Kidney epithelial cell (primary cell): Measurements from ENCODE around the gene MDN1. TPM values are rescaled to one million over a fixed set of nuclear protein-coding genes. Genes with fewer than 3 reads are reported as not detected.

Experiments used
- DNase-seq: peaks from one replicate; pipeline ENCODE4 v3.0.0-alpha.2; 2010; ENCODE audit warnings: low read depth
- H3K27me3 ChIP-seq: 2 replicates; pipeline ENCODE4 v1.6.0; 2011; ENCODE audit warnings: low read length; ENCODE audit not compliant: control insufficient read depth, insufficient read depth
- H3K36me3 ChIP-seq: 2 replicates; pipeline ENCODE4 v1.5.1; 2011; ENCODE audit warnings: low read length; ENCODE audit not compliant: control insufficient read depth, insufficient read depth
- H3K4me3 ChIP-seq: 2 replicates; pipeline ENCODE4 v1.5.1; 2011; ENCODE audit warnings: low read depth, mild to moderate bottlenecking, control low read depth, low read length
- total RNA-seq: library from RNA; depleted of rRNA; stranded (reverse); fragments of >200 nt; gene quantifications from 2 replicates; pipeline ENCODE4 v1.2.3, GENCODE V29; 2015
- TF ChIP-seq, protein P1 (sequence below): IDR thresholded peaks from 2 replicates; pipeline ENCODE4 v1.5.1; 2011; ENCODE audit warnings: mild to moderate bottlenecking, moderate library complexity, low read length, control low read depth, inconsistent platforms; ENCODE audit not compliant: insufficient read depth, poor library complexity, severe bottlenecking

Gene MDN1
- total RNA-seq, 1 donor from 2014 or later, result 28.6 TPM

DNA sequence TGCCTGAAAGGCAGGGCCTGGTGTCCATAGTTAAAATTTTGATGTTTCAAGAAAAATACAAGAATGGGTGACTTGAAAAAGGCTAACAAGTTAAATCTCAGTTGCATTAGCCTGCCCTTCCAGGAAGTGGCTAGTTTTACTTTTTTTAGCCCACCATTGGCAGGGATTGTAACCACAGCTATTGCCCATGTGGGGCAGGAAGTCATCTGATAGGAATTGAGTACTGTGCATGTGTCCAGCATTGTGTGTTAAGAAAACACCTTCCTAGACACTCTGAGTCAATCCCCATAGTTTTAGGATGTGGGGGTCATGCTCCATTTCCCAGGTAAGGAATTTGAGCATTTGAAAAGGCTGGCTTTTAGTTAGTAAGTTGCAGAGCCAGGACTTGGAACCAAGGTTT is 207.9 kb downstream of the MDN1 start:
- DNase-seq, result peak; percentile 53
- no peak overlapping the region for H3K4me3 ChIP-seq
- H3K36me3 ChIP-seq, result no peaks in the 10 kb centered on the region
- TF ChIP-seq, protein P1, sequence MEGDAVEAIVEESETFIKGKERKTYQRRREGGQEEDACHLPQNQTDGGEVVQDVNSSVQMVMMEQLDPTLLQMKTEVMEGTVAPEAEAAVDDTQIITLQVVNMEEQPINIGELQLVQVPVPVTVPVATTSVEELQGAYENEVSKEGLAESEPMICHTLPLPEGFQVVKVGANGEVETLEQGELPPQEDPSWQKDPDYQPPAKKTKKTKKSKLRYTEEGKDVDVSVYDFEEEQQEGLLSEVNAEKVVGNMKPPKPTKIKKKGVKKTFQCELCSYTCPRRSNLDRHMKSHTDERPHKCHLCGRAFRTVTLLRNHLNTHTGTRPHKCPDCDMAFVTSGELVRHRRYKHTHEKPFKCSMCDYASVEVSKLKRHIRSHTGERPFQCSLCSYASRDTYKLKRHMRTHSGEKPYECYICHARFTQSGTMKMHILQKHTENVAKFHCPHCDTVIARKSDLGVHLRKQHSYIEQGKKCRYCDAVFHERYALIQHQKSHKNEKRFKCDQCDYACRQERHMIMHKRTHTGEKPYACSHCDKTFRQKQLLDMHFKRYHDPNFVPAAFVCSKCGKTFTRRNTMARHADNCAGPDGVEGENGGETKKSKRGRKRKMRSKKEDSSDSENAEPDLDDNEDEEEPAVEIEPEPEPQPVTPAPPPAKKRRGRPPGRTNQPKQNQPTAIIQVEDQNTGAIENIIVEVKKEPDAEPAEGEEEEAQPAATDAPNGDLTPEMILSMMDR, result no peak
- H3K27me3 ChIP-seq, result no peaks in the 10 kb centered on the region

GRCh38 chr6:89610149-89610642 is 209.4 kb downstream of the MDN1 start:
- no peak for DNase-seq
- Histone ChIP-seq H3K4me3 (no peak overlapping the region), H3K27me3 (no peaks in the 10 kb centered on the region), H3K36me3 (no peaks in the 10 kb centered on the region)
- TF ChIP-seq, protein P1, result peak; percentile 61

DNA sequence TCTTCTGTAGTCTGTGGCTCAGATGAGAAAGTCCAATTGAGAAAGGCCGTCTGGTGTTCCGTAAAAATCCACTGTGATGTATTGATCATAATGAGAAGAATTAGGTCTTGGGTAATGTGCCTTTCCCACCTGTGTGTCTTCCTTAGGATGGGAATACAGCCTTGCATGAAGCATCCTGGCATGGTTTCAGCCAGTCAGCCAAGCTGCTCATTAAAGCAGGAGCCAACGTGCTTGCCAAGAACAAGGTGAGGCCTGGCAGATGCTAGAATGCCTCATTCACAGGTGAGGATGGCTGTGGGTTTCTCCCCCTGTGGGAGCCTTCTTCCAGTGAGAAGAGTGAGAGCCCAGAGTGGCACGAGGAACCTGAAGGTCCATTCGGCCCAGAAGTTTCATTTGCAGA is 213.7 kb downstream of the MDN1 start:
- Histone ChIP-seq H3K27me3 (no peaks in the 10 kb centered on the region), H3K4me3 (no peak overlapping the region), H3K36me3 (no peaks in the 10 kb centered on the region)
- DNase-seq, result no peak
- TF ChIP-seq, protein P1, result no peak

DNA sequence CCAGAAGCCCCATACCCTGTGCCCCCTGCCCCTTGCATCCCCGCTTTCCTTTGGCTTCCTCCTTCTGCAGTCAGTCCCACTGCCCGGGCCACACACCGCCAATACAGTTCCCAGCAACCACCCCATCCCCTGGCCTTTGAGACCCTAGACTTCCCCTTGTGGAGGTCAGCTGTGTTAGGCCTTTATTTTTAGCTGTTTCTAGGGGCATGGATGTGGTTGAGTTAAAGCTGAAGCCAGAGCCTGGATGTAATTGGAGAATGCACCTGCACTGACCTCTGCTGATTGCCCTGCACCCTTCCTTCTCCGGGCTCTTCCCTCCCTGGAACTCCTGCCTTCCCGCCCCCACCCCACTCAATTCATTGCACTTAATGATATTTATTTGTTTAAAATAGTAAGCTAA is 214.9 kb downstream of the MDN1 start:
- H3K4me3 ChIP-seq, result no peak overlapping the region

DNA sequence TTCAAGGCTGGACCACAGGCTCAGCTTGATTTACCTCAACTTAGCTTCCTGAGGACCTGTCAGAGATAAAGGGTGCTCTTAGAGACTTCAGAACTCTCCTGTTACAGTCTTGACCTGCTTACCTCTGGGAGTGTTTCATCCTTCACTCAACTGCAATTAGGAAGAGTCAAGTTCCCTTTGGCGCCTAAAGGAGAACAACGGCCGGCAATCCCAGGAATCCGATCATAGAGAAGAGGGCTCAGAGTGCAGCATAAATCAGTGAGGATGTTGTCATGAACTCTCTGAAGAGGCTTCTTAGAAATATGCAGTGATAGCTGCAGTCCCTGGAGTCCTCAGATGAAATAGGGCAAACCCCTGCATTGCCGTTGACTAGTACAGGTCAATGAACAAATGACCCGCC is 217.4 kb downstream of the MDN1 start:
- Histone ChIP-seq H3K4me3 (no peak overlapping the region), H3K36me3 (no peaks in the 10 kb centered on the region), H3K27me3 (no peaks in the 10 kb centered on the region)
- TF ChIP-seq, protein P1, result no peak
- no peak for DNase-seq

More for the DNA sequence above, 214.9 kb downstream of the MDN1 start:
- Histone ChIP-seq H3K27me3 (no peaks in the 10 kb centered on the region), H3K36me3 (no peaks in the 10 kb centered on the region)
- TF ChIP-seq, protein P1, result no peak
- no peak for DNase-seq

DNA sequence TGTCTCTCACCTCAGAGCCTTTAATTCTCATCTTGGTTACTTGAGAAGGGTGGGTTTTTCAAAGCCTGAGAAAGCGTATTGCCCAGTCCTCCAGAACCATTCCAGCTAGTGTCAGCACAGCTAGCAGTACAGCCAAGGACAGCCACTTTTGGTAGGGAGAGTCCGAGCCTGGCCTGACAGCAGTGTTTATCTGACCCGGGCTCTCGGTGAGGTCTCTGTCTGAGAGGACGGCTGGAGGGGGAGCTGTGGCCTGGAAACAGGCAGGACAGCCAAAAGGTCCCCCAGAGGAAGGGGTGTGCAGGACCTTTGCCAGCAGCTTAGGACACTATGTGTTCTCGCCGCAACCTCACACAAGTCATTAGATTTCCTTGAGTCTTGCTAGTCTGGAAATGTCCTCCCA is 219.9 kb downstream of the MDN1 start:
- Histone ChIP-seq H3K27me3 (no peaks in the 10 kb centered on the region), H3K36me3 (no peaks in the 10 kb centered on the region), H3K4me3 (no peak overlapping the region)
- DNase-seq, result no peak
- TF ChIP-seq, protein P1, result no peak
